Panc1 (cell line): ENCODE data around the gene SLC24A4.

ENCODE experiments used
- REST ChIP-seq, 2 experiments: IDR thresholded peaks; 2 replicates each; pipeline ENCODE4 v1.6.1; 2011 to 2012; ENCODE audit warnings: low read depth in 2 of 2, control low read depth in 1 of 2, low read length in 1 of 2, mild to moderate bottlenecking in 1 of 2, moderate library complexity in 1 of 2; ENCODE audit not compliant: insufficient read depth in 1 of 2
- TF ChIP-seq, protein P1 (sequence below): fragments of 450-650 bp; IDR thresholded peaks from 2 replicates; pipeline ENCODE4 v1.5.1; 2017; ENCODE audit warnings: mild to moderate bottlenecking

DNA sequence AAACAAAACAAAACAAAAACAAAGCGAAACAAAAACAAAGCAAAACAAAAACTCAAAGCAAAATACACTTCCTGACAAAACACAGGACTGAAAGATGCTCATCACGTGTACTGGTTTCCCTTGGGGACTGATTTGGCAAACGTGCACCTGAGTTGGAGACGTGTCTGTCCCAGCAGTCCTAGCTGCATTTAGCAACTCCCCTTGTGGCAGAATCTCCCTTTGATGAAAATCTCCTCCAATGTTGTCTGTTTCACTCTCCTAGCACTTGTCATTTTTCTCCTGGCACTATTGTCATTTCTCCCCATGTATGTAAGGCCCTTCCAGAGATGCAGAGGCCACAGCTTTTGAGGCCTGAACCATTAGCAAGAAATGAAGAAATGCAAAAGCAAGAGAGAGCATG, 6.8 kb upstream of the SLC24A4 start:
- TF ChIP-seq, protein P1, sequence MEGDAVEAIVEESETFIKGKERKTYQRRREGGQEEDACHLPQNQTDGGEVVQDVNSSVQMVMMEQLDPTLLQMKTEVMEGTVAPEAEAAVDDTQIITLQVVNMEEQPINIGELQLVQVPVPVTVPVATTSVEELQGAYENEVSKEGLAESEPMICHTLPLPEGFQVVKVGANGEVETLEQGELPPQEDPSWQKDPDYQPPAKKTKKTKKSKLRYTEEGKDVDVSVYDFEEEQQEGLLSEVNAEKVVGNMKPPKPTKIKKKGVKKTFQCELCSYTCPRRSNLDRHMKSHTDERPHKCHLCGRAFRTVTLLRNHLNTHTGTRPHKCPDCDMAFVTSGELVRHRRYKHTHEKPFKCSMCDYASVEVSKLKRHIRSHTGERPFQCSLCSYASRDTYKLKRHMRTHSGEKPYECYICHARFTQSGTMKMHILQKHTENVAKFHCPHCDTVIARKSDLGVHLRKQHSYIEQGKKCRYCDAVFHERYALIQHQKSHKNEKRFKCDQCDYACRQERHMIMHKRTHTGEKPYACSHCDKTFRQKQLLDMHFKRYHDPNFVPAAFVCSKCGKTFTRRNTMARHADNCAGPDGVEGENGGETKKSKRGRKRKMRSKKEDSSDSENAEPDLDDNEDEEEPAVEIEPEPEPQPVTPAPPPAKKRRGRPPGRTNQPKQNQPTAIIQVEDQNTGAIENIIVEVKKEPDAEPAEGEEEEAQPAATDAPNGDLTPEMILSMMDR, result no peak
- TF ChIP-seq REST (IDR thresholded peaks at IDR 0.05; ENCODE audit: insufficient read depth in 1 of 2, low read depth in 2 of 2, low read length in 1 of 2), result no peak
